Keratinocyte (primary cell): ENCODE results near the gene RASA3.

Experiments used
- EZH2 ChIP-seq: IDR thresholded peaks from one replicate; pipeline ENCODE4 v1.6.1; 2012; ENCODE audit warnings: inconsistent platforms, mild to moderate bottlenecking, low read length, moderate library complexity
- TF ChIP-seq, protein P1 (sequence below), 3 experiments: IDR thresholded peaks in 1 of 3; conservative IDR thresholded peaks in 1 of 3; optimal IDR thresholded peaks in 1 of 3; 2 replicates in 2 of 3; 3 replicates in 1 of 3; pipeline versions ENCODE3 to v1.5.1; 2011; ENCODE audit warnings: low read length in 3 of 3, mild to moderate bottlenecking in 3 of 3, moderate library complexity in 2 of 3, control low read depth in 1 of 3, inconsistent platforms in 1 of 3; ENCODE audit not compliant: insufficient read depth in 2 of 3; ENCODE audit errors: extremely low read depth in 1 of 3

- TF ChIP-seq, protein P1, sequence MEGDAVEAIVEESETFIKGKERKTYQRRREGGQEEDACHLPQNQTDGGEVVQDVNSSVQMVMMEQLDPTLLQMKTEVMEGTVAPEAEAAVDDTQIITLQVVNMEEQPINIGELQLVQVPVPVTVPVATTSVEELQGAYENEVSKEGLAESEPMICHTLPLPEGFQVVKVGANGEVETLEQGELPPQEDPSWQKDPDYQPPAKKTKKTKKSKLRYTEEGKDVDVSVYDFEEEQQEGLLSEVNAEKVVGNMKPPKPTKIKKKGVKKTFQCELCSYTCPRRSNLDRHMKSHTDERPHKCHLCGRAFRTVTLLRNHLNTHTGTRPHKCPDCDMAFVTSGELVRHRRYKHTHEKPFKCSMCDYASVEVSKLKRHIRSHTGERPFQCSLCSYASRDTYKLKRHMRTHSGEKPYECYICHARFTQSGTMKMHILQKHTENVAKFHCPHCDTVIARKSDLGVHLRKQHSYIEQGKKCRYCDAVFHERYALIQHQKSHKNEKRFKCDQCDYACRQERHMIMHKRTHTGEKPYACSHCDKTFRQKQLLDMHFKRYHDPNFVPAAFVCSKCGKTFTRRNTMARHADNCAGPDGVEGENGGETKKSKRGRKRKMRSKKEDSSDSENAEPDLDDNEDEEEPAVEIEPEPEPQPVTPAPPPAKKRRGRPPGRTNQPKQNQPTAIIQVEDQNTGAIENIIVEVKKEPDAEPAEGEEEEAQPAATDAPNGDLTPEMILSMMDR (optimal IDR thresholded peaks at IDR 0.05 in 1 of 3, IDR thresholded peaks at IDR 0.05 in 1 of 3, conservative IDR thresholded peaks at IDR 0.05 in 1 of 3; ENCODE audit: extremely low read depth in 1 of 3, insufficient read depth in 2 of 3, low read length in 3 of 3) = no peak
- TF ChIP-seq EZH2 = no peak
These were observed 10.8 kb downstream of the RASA3 start for GRCh38 chr13:114121496-114122126.
